WERI-Rb-1 (cell line): ENCODE data around the gene KRTAP3-3.
A peak's percentile ranks its signal among the peaks of the same experiment; 100 is the strongest.

Experiments used
- DNase-seq: peaks from one replicate; pipeline ENCODE4 v3.0.0-alpha.2; 2020
- H3K27ac ChIP-seq: fragments of 250-450 bp; sonication (Bioruptor Pico); 2 replicates; pipeline ENCODE4 v1.5.1; 2020; ENCODE audit warnings: mild to moderate bottlenecking, moderate library complexity
- H3K27me3 ChIP-seq: fragments of 250-450 bp; sonication (Bioruptor Pico); 2 replicates; pipeline ENCODE4 v1.5.1; 2021; ENCODE audit warnings: mild to moderate bottlenecking, low read depth, moderate library complexity; ENCODE audit not compliant: insufficient read depth, severe bottlenecking
- H3K36me3 ChIP-seq: fragments of 250-450 bp; sonication (Bioruptor Pico); 2 replicates; pipeline ENCODE4 v1.5.1; 2020; ENCODE audit warnings: mild to moderate bottlenecking, moderate library complexity
- H3K4me3 ChIP-seq: 2 replicates; pipeline ENCODE4 v1.5.1; 2011; ENCODE audit warnings: low read depth, mild to moderate bottlenecking, control low read depth, low read length
- H3K9me3 ChIP-seq: fragments of 250-450 bp; sonication (Bioruptor Pico); 2 replicates; pipeline ENCODE4 v1.5.1; 2021; ENCODE audit warnings: mild to moderate bottlenecking, moderate library complexity; ENCODE audit not compliant: severe bottlenecking
- TF ChIP-seq, protein P1 (sequence below): IDR thresholded peaks from 2 replicates; pipeline ENCODE4 v1.5.1; 2011; ENCODE audit warnings: low read depth, mild to moderate bottlenecking, control low read depth, inconsistent platforms, low read length

The KRTAP3-3 gene

DNA sequence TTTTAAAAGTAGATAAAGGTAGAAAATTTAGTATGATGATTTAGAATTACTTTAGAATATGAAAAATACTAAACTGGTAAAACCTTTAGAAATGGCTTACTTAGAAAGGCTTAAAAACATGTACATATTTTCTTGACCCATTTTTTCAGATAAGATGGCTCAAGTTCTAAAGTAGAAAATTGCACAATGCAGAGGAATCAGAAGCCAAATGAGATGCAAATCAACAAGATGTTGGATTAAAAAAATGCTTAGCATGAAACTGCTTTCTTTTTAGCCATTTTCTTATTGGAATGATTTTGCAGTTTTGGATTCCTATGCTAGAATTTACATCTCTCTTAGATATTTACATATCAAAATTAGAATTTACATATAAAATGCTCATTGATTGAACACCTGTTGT, 16.5 kb upstream of the KRTAP3-3 start:
- TF ChIP-seq, protein P1, sequence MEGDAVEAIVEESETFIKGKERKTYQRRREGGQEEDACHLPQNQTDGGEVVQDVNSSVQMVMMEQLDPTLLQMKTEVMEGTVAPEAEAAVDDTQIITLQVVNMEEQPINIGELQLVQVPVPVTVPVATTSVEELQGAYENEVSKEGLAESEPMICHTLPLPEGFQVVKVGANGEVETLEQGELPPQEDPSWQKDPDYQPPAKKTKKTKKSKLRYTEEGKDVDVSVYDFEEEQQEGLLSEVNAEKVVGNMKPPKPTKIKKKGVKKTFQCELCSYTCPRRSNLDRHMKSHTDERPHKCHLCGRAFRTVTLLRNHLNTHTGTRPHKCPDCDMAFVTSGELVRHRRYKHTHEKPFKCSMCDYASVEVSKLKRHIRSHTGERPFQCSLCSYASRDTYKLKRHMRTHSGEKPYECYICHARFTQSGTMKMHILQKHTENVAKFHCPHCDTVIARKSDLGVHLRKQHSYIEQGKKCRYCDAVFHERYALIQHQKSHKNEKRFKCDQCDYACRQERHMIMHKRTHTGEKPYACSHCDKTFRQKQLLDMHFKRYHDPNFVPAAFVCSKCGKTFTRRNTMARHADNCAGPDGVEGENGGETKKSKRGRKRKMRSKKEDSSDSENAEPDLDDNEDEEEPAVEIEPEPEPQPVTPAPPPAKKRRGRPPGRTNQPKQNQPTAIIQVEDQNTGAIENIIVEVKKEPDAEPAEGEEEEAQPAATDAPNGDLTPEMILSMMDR, result no peak
- no peak for DNase-seq
- Histone ChIP-seq H3K27me3 (no peaks in the 10 kb centered on the region), H3K36me3 (no peaks in the 10 kb centered on the region), H3K27ac (no peak overlapping the region), H3K9me3 (no peaks in the 10 kb centered on the region), H3K4me3 (no peak overlapping the region)

DNA sequence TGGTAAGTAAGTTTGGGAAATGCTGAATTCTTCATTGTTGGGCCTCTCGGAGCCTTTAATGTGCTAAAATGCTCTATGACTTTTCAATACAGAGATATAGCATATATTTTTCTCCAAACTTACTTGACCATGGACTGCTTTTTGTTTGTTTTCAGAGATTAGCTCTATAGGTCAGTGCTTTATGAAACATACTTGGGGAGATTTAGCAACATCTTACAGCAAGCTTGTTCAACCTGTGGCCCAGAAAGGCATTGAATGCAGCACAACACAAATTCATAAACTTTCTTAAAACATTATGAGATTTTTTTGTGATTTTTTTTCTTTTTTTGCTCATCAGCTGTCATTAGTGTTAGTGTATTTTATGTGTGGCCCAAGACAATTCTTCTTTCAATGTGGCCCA, 16.0 kb upstream of the KRTAP3-3 start:
- no peak for DNase-seq
- no peaks in the 10 kb centered on the region for H3K27me3 ChIP-seq
- H3K36me3 ChIP-seq, result no peaks in the 10 kb centered on the region
- H3K4me3 ChIP-seq, result no peak overlapping the region
- TF ChIP-seq, protein P1, result no peak
- H3K27ac ChIP-seq, result no peak overlapping the region
- no peaks in the 10 kb centered on the region for H3K9me3 ChIP-seq

DNA sequence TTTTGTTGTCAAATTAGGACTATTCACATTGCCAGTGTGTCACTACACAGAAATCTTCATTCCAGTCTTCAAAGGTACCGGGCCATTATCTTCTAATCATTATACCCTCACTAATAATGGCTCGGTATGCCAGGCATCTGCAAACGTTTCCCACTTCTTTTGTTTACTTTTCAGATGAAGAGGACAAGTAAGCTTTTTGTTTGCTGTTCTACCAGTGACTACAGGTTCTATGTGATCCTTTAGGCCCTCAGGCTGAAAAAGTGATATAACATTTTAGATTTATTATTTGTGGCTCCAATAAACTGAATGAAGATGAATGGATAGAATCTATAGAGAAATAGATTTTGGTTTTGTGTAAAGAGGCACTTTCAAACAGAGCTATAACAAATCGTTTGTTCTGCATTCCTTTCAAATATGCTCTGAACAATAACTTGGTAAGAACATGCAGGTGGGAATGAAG, 15.4 kb upstream of the KRTAP3-3 start:
- Histone ChIP-seq H3K27me3 (no peaks in the 10 kb centered on the region), H3K27ac (peak overlapping the region; percentile 51), H3K36me3 (no peaks in the 10 kb centered on the region), H3K9me3 (no peaks in the 10 kb centered on the region), H3K4me3 (no peak overlapping the region)
- TF ChIP-seq, protein P1, result no peak
- DNase-seq, result no peak

DNA sequence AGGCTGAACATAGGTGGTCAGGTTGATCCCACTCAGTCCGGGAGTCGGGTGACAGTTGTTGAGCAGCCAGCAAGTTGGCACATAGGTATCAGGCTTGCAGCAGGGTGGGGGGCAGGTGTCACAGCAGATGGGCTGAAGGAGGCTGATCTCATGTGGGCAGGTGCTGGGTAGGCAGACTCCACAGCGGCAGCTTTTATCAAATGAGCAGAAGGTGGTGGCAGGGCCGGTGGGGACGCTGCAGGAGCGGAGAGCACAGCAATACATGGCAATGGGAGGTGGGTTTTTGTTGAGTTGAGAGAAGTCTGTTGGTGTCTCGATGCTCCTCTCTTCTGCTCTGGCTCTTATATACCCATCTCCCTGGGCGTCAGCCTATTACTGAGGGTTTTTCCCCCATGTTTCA, 14.8 kb upstream of the KRTAP3-3 start, which contains the start of gene KRTAP3-1:
KRTAP3-1 (minus strand) TSS at position 318 of the 400 bp plus-strand sequence; CDS start at position 264, 54 bp downstream.
- peak; percentile 91 for DNase-seq
- peak within 1 kb of the TSS; percentile 51 for H3K27ac ChIP-seq

DNA sequence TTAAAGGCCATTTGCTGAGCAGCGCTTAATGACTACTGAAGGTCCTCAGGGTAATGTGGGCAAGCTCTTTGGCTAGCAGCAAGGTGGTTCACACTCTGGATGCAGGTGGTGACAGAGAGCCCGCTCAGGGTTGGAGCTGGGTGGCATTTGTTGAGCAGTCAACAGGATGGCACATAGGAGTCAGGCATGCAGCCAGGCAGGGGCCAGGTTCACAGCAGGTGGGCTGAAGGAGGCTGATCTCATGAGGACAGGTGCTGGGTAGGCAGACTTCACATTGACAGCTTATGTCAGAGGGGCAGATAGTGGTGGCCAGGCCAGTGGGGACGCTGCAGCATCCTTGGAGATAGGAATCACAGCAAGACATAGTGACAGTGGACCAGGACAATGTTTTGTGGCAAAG, 10.4 kb upstream of the KRTAP3-3 start:
- TF ChIP-seq, protein P1, result no peak
- H3K27ac ChIP-seq, result no peak overlapping the region

More for the DNA sequence above, 14.8 kb upstream of the KRTAP3-3 start, which contains the start of gene KRTAP3-1:
- H3K27me3 ChIP-seq, result no peaks in the 10 kb centered on the region
- no peaks in the 10 kb centered on the region for H3K9me3 ChIP-seq
- TF ChIP-seq, protein P1, result peak; percentile 35; the same call in 1 of the 2 replicates
- no peak within 1 kb of the TSS for H3K4me3 ChIP-seq
- no peaks in the 10 kb centered on the region for H3K36me3 ChIP-seq

DNA sequence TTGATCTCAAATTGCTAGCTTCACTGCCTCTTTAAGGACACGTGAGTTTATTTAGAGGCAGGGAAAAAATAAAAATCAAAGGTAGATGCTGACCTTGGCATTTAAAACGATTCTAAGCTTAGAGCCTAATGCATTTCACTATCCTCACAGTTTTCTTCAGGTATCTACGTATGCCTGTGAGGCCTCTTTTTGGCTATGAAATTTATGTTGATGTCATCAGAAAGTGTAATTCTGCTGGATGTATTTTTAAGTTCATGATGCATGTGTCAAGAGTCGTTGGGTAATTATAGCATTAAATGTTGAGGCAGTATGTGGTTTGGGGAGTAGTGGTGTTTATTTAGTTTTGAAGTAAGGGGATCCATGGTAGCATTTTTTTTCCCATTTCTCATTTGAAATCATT, 10.0 kb upstream of the KRTAP3-3 start:
- TF ChIP-seq, protein P1, result no peak
- no peak for DNase-seq
- Histone ChIP-seq H3K27ac (no peak overlapping the region), H3K27me3 (no peaks in the 10 kb centered on the region), H3K9me3 (no peaks in the 10 kb centered on the region), H3K4me3 (no peak overlapping the region), H3K36me3 (no peaks in the 10 kb centered on the region)

More for the DNA sequence above, 10.4 kb upstream of the KRTAP3-3 start:
- Histone ChIP-seq H3K36me3 (no peaks in the 10 kb centered on the region), H3K9me3 (no peaks in the 10 kb centered on the region), H3K27me3 (no peaks in the 10 kb centered on the region), H3K4me3 (no peak overlapping the region)
- peak; percentile 21 for DNase-seq
